GM12878 (cell line): Measurements from ENCODE around the gene LRRC47. TPM values are rescaled to one million over a fixed set of nuclear protein-coding genes. Genes with fewer than 3 reads are reported as not detected.

ENCODE experiments used
- ATAC-seq: fragments of 200-7000 bp; cut with Tn5 transposase; 3 replicates; pipeline ENCODE4 v1.9.1; 2020; ENCODE audit warnings: mild to moderate bottlenecking, moderate library complexity
- BruUV-seq: library from RNA; stranded (reverse); fragments of 400-500 nt; replicated peaks from 2 replicates; lab custom pipeline; 2021; lab: Mats Ljungman, UMichigan
- CTCF ChIA-PET: fragments of 300-600 bp; sonication (Branson Sonifier 250); formaldehyde crosslinking; extraction: SDS; loops from one replicate; lab custom pipeline; 2021; ENCODE audit warnings: inconsistent platforms; lab: Yijun Ruan, JAX
- POLR2A ChIA-PET: fragments of 350-600 bp; formaldehyde crosslinking; extraction: SDS; loops from one replicate; lab custom pipeline; 2021; ENCODE audit warnings: inconsistent platforms; lab: Charles Lee
- RAD21 ChIA-PET: fragments of 300-600 bp; sonication (Branson Sonifier 250); formaldehyde crosslinking; loops from one replicate; lab custom pipeline; 2023; ENCODE audit warnings: antibody characterized with exemption; ENCODE audit not compliant: unreplicated experiment; lab: Charles Lee
- SMC1A ChIA-PET: fragments of 300-600 bp; sonication (Branson Sonifier 250); formaldehyde crosslinking; loops from one replicate; lab custom pipeline; 2023; ENCODE audit not compliant: unreplicated experiment, uncharacterized antibody; lab: Charles Lee
- DNase-seq: peaks from one replicate; pipeline ENCODE4 v3.0.0-alpha.2; 2011; ENCODE audit warnings: low read depth, low spot score
- FAIRE-seq: peaks from 3 replicates; lab custom pipeline; 2011; peaks lifted over from hg19 to GRCh38; lab: Jason Lieb, UNC
- H2AFZ ChIP-seq: 2 replicates; pipeline ENCODE4 v1.6.0; 2011; ENCODE audit warnings: low read depth, low read length, control low read depth; ENCODE audit not compliant: control insufficient read depth
- H3K27ac ChIP-seq: 2 replicates; pipeline ENCODE4 v1.5.1; 2011; ENCODE audit warnings: control low read depth; ENCODE audit not compliant: control insufficient read depth, insufficient read depth
- H3K27me3 ChIP-seq, 2 experiments: replicated peaks in 1 of 2; 2 replicates each; pipeline versions ENCODE4 v1.6.0 to v1.6.1; 2011; ENCODE audit warnings: low read length in 1 of 2; ENCODE audit not compliant: control insufficient read depth in 2 of 2, insufficient read depth in 2 of 2
- H3K36me3 ChIP-seq, 2 experiments: 2 replicates each; pipeline ENCODE4 v1.5.1; 2011; ENCODE audit warnings: low read length in 1 of 2; ENCODE audit not compliant: control insufficient read depth in 2 of 2, insufficient read depth in 2 of 2
- H3K4me1 ChIP-seq: 2 replicates; pipeline ENCODE4 v1.6.1; 2011; ENCODE audit warnings: mild to moderate bottlenecking, low read length, moderate library complexity, mixed read lengths; ENCODE audit not compliant: control insufficient read depth, insufficient read depth
- H3K4me2 ChIP-seq: 2 replicates; pipeline ENCODE4 v1.6.0; 2011; ENCODE audit warnings: control low read depth; ENCODE audit not compliant: control insufficient read depth, insufficient read depth
- H3K4me3 ChIP-seq: fragments of 200-600 bp; sonication (generic); 2 replicates; pipeline ENCODE4 v1.5.1; 2016
- H3K79me2 ChIP-seq: 2 replicates; pipeline ENCODE4 v1.6.0; 2011; ENCODE audit warnings: low read length; ENCODE audit not compliant: control insufficient read depth, insufficient read depth
- H3K9ac ChIP-seq: 2 replicates; pipeline ENCODE4 v1.8.0; 2011; ENCODE audit warnings: low read length, control low read depth, mixed read lengths; ENCODE audit not compliant: control insufficient read depth, insufficient read depth
- H3K9me3 ChIP-seq: replicated peaks from 3 replicates; pipeline ENCODE4 v1.5.1; 2011; ENCODE audit warnings: mild to moderate bottlenecking, low read length; ENCODE audit not compliant: control insufficient read depth, insufficient read depth
- H4K20me1 ChIP-seq: 2 replicates; pipeline ENCODE4 v1.6.0; 2011; ENCODE audit not compliant: control insufficient read depth, insufficient read depth
- CHD4 ChIP-seq: fragments of 200-600 bp; sonication (generic); IDR thresholded peaks from 2 replicates; pipeline ENCODE4 v1.6.1; 2016; ENCODE audit warnings: mild to moderate bottlenecking
- CTCF ChIP-seq, 3 experiments: IDR thresholded peaks in 2 of 3; conservative IDR thresholded peaks in 1 of 3; 2 replicates each; pipeline ENCODE4 v1.5.1; 2011; ENCODE audit warnings: low read depth in 3 of 3, low read length in 3 of 3, mild to moderate bottlenecking in 3 of 3, control low read depth in 2 of 3, moderate library complexity in 2 of 3, inconsistent platforms in 1 of 3, mixed read lengths in 1 of 3; ENCODE audit not compliant: control insufficient read depth in 2 of 3, insufficient read depth in 1 of 3; ENCODE audit errors: extremely low read depth in 1 of 3
- ESRRA ChIP-seq: IDR thresholded peaks from 2 replicates; pipeline ENCODE4 v1.6.1; 2012; ENCODE audit warnings: mild to moderate bottlenecking, low read length, improper control_type of control experiment
- HDGF ChIP-seq: fragments of 450-650 bp; IDR thresholded peaks from 2 replicates; pipeline ENCODE4 v1.6.1; 2016; ENCODE audit warnings: antibody characterized with exemption
- IRF4 ChIP-seq: IDR thresholded peaks from 2 replicates; pipeline ENCODE4 v1.6.1; 2011; ENCODE audit warnings: low read depth, low read length
- MXI1 ChIP-seq: fragments of 150-350 bp; IDR thresholded peaks from 2 replicates; pipeline ENCODE4 v1.6.1; 2011; ENCODE audit warnings: low read depth, mild to moderate bottlenecking, inconsistent platforms, low read length, improper control_type of control experiment
- NFYA ChIP-seq: IDR thresholded peaks from 2 replicates; pipeline ENCODE4 v1.6.1; 2011; ENCODE audit warnings: low read depth, mild to moderate bottlenecking, low read length, improper control_type of control experiment, borderline replicate concordance
- PAX5 ChIP-seq: IDR thresholded peaks from 2 replicates; pipeline ENCODE4 v1.6.1; 2011; ENCODE audit warnings: low read depth, low read length, borderline replicate concordance
- PRDM15 ChIP-seq: fragments of 450-650 bp; formaldehyde crosslinking; IDR thresholded peaks from 2 replicates; pipeline ENCODE4 v1.4.0; 2020; ENCODE audit warnings: mild to moderate bottlenecking, moderate library complexity
- SP1 ChIP-seq: IDR thresholded peaks from one replicate; pipeline ENCODE4 v1.6.1; 2011; ENCODE audit warnings: low read depth, low read length
- STAT3 ChIP-seq: IDR thresholded peaks from 2 replicates; pipeline ENCODE4 v1.6.1; 2011; ENCODE audit warnings: low read depth, low read length, improper control_type of control experiment
- WGBS: methylation state at CpG from one replicate; pipeline ENCODE4 v1.1.6; 2016; ENCODE audit warnings: low lambda C conversion rate; ENCODE audit not compliant: insufficient replicate concordance, insufficient coverage; ENCODE audit errors: missing lambda C conversion rate; 5-methylcytosine and 5-hydroxymethylcytosine counted together
- in situ Hi-C: fragments of 300-500 bp; cut with MboI; formaldehyde crosslinking; loops from 9 replicates; pipeline ENCODE4 v1.14.3; 2018; ENCODE audit warnings: mixed read lengths
- intact Hi-C: fragments of 100-400 bp; cut with micrococcal nuclease; formaldehyde crosslinking; loops from one replicate; pipeline ENCODE4 v1.14.2; 2022; ENCODE audit not compliant: unreplicated experiment
- polyA plus RNA-seq, 11 experiments: library from polyadenylated mRNA; depleted of rRNA in 4 of 11; unstranded in 6 of 11; stranded (reverse) in 5 of 11; fragments of >200 nt; fragmentation: Nextera tagmentation in 4 of 11; fragmentation: Illumina TruSeq in 1 of 11; extraction: Ambion mirVana in 4 of 11; extraction: Trizol in 1 of 11; gene quantifications; 1 replicate in 1 of 11; 2 replicates in 10 of 11; pipeline versions ENCODE4 v1.2.1 to v1.2.3, GENCODE V29; 2011 to 2016; ENCODE audit warnings: inconsistent platforms in 2 of 11, missing spikeins in 2 of 11, low read depth in 1 of 11
- total RNA-seq, 4 experiments: library from RNA; depleted of rRNA in 3 of 4; stranded (reverse); fragments of >200 nt in 3 of 4; fragmentation: Illumina TruSeq in 1 of 4; extraction: Trizol in 1 of 4; gene quantifications; 2 replicates each; pipeline versions ENCODE4 v1.2.1 to v1.2.3, GENCODE V29; 2013 to 2021

The LRRC47 gene
- total and polyA plus RNA-seq, 10 of the 15 experiments (the other 5 are each of a cell fraction or from before 2014, with no cell fraction given) = 2.5 to 34.6 (median 18.2) TPM

GRCh38 chr1:3746389-3746829 is 49.9 kb downstream of the LRRC47 start:
- ChIA-PET POLR2A (no interaction called here), CTCF (no interaction called here), SMC1A (no interaction called here), RAD21 (interaction anchor here (0.6 kb wide), 1 partner anchor 53 kb away, joined by 3 read pairs; no protein-coding TSS in a partner anchor)
- H3K4me1 ChIP-seq = peaks cover 11% of the 10 kb centered on the region
- no peak overlapping the region for H3K27ac ChIP-seq
- H4K20me1 ChIP-seq = no peaks in the 10 kb centered on the region
- no TSS peak for BruUV-seq
- H3K36me3 ChIP-seq = peaks cover 2 to 3% of the 10 kb centered on the region in 2 experiments; a peak in 3 of 4 replicates
- peak overlapping the region; percentile 63 for H2AFZ ChIP-seq
- 20% methylated on average over 35 of the region's 35 CpGs for WGBS
- in situ Hi-C loops (no loop called here), intact Hi-C loops (no loop called here)
- FAIRE-seq (no peak), ATAC-seq (peak; percentile 44), DNase-seq (no peak)
- peak overlapping the region; percentile 70 for H3K4me3 ChIP-seq
- H3K9me3 ChIP-seq = no peaks in the 10 kb centered on the region
- no peak for TF ChIP-seq SP1
- no peak for TF ChIP-seq IRF4
- no peak for TF ChIP-seq CTCF (IDR thresholded peaks at IDR 0.05 in 2 of 3, conservative IDR thresholded peaks at IDR 0.05 in 1 of 3; ENCODE audit: control insufficient read depth in 2 of 3, extremely low read depth in 1 of 3, insufficient read depth in 1 of 3, low read depth in 3 of 3, low read length in 3 of 3)
- TF ChIP-seq HDGF = no peak
- TF ChIP-seq PAX5 = no peak
- no peak for TF ChIP-seq MXI1
- no peak for TF ChIP-seq ESRRA
- TF ChIP-seq PRDM15 (CRISPR knock-in tag) = no peak
- no peak for TF ChIP-seq CHD4
- no peak for TF ChIP-seq STAT3
- TF ChIP-seq NFYA = no peak
- peak overlapping the region; percentile 87 for H3K4me2 ChIP-seq
- H3K79me2 ChIP-seq = no peaks in the 10 kb centered on the region
- H3K27me3 ChIP-seq = no peaks in the 10 kb centered on the region
- peak overlapping the region; percentile 54 for H3K9ac ChIP-seq
